Glutamatergic neuron (in vitro differentiated cells): ENCODE data around the gene KAT6B. TPM values are rescaled to one million over a fixed set of nuclear protein-coding genes. Genes with fewer than 3 reads are reported as not detected.

Experiments used
- DNase-seq: peaks from one replicate; pipeline ENCODE4 v3.0.0; 2022
- H3K27ac Mint-ChIP-seq: one replicate; pipeline ENCODE4 v1.8.0; 2020; ENCODE audit warnings: mild to moderate bottlenecking, mixed read lengths, inconsistent platforms; ENCODE audit not compliant: unreplicated experiment
- H3K27me3 Mint-ChIP-seq: one replicate; pipeline ENCODE4 v1.8.0; 2020; ENCODE audit warnings: mild to moderate bottlenecking, moderate library complexity, mixed read lengths, inconsistent platforms; ENCODE audit not compliant: unreplicated experiment
- H3K36me3 Mint-ChIP-seq: one replicate; pipeline ENCODE4 v1.8.0; 2020; ENCODE audit warnings: mild to moderate bottlenecking, mixed read lengths, inconsistent platforms; ENCODE audit not compliant: unreplicated experiment
- H3K4me1 Mint-ChIP-seq: one replicate; pipeline ENCODE4 v1.8.0; 2020; ENCODE audit warnings: mild to moderate bottlenecking, low read depth, mixed read lengths, inconsistent platforms; ENCODE audit not compliant: unreplicated experiment
- H3K4me3 Mint-ChIP-seq: one replicate; pipeline ENCODE4 v1.8.0; 2020; ENCODE audit warnings: mild to moderate bottlenecking, mixed read lengths, inconsistent platforms; ENCODE audit not compliant: unreplicated experiment
- H3K9me3 Mint-ChIP-seq: one replicate; pipeline ENCODE4 v1.8.0; 2020; ENCODE audit warnings: mild to moderate bottlenecking, moderate library complexity, mixed read lengths, inconsistent platforms; ENCODE audit not compliant: unreplicated experiment
- CTCF ChIP-seq: fragments of 200-600 bp; sonication (generic); IDR thresholded peaks from one replicate; pipeline ENCODE4 v1.5.0; 2021; ENCODE audit not compliant: partially characterized antibody, unreplicated experiment
- total RNA-seq: library from RNA; stranded (reverse); fragmentation: NEBNext Ultra II Directional; extraction: Animal tissue kit (Norgen Biotek cat#: 25700); gene quantifications from one replicate; pipeline ENCODE4 v1.2.1, GENCODE V29; 2021; ENCODE audit not compliant: unreplicated experiment

KAT6B gene
- total RNA-seq, 1 donor from 2014 or later: 75.3 TPM

- H3K4me1 Mint-ChIP-seq: no peaks in the 10 kb centered on the region
- H3K27ac Mint-ChIP-seq: no peak overlapping the region
Measured at GRCh38 chr10:75007646-75008045, 181.2 kb downstream of the KAT6B start.

GRCh38 chr10:75008952-75009351 is 182.6 kb downstream of the KAT6B start:
- peaks cover 4% of the 10 kb centered on the region for H3K36me3 Mint-ChIP-seq
- H3K4me1 Mint-ChIP-seq: no peaks in the 10 kb centered on the region
- H3K4me3 Mint-ChIP-seq: no peak overlapping the region
- TF ChIP-seq CTCF: no peak
- no peak overlapping the region for H3K27ac Mint-ChIP-seq
- peaks cover 3% of the 10 kb centered on the region for H3K27me3 Mint-ChIP-seq
- no peaks in the 10 kb centered on the region for H3K9me3 Mint-ChIP-seq
- DNase-seq: no peak

More at GRCh38 chr10:75007646-75008045, 181.2 kb downstream of the KAT6B start:
- Mint-ChIP-seq H3K9me3 (no peaks in the 10 kb centered on the region), H3K36me3 (peaks cover 2% of the 10 kb centered on the region), H3K27me3 (peaks cover 2% of the 10 kb centered on the region), H3K4me3 (no peak overlapping the region)
- no peak for DNase-seq
- TF ChIP-seq CTCF: no peak

GRCh38 chr10:75009426-75009825 is 183.0 kb downstream of the KAT6B start:
- DNase-seq: no peak
- Mint-ChIP-seq H3K27me3 (peaks cover 3% of the 10 kb centered on the region), H3K27ac (no peak overlapping the region), H3K4me1 (no peaks in the 10 kb centered on the region), H3K36me3 (peaks cover 4% of the 10 kb centered on the region), H3K4me3 (no peak overlapping the region), H3K9me3 (no peaks in the 10 kb centered on the region)
- TF ChIP-seq CTCF: no peak

GRCh38 chr10:75010373-75010772 is 184.0 kb downstream of the KAT6B start:
- Mint-ChIP-seq H3K4me3 (no peak overlapping the region), H3K27me3 (peaks cover 3% of the 10 kb centered on the region), H3K4me1 (no peaks in the 10 kb centered on the region), H3K36me3 (peaks cover 4% of the 10 kb centered on the region), H3K27ac (no peak overlapping the region), H3K9me3 (no peaks in the 10 kb centered on the region)
- TF ChIP-seq CTCF: no peak
- no peak for DNase-seq

- no peak for TF ChIP-seq CTCF
- Mint-ChIP-seq H3K27me3 (peaks cover 3% of the 10 kb centered on the region), H3K9me3 (peaks cover 1% of the 10 kb centered on the region), H3K4me1 (peaks cover 4% of the 10 kb centered on the region), H3K4me3 (no peak overlapping the region), H3K36me3 (peaks cover 4% of the 10 kb centered on the region), H3K27ac (no peak overlapping the region)
- no peak for DNase-seq
Measured at GRCh38 chr10:75011221-75011620, 184.8 kb downstream of the KAT6B start.
